Mesenchymal stem cell (in vitro differentiated cells and primary cell): Measurements from ENCODE around the gene ARHGAP15.

Experiments
- DNase-seq: peaks from one replicate; pipeline ENCODE4 v3.0.0-alpha.2; 2013
- H2AFZ ChIP-seq: one replicate; pipeline ENCODE4 v1.6.1; 2013; ENCODE audit warnings: low read depth, mild to moderate bottlenecking, control low read depth, inconsistent platforms, low read length, moderate library complexity
- H2AK5ac ChIP-seq: 2 replicates; pipeline ENCODE4 v1.6.1; 2013; ENCODE audit warnings: low read length, moderate library complexity, mild to moderate bottlenecking, inconsistent platforms; ENCODE audit not compliant: severe bottlenecking
- H2BK120ac ChIP-seq: one replicate; pipeline ENCODE4 v1.6.1; 2013; ENCODE audit warnings: low read depth, mild to moderate bottlenecking, inconsistent platforms, low read length, moderate library complexity
- H2BK12ac ChIP-seq, 2 experiments: one replicate each; pipeline ENCODE4 v1.6.1; 2013; ENCODE audit warnings: inconsistent platforms in 2 of 2, low read length in 2 of 2, mild to moderate bottlenecking in 2 of 2, moderate library complexity in 2 of 2, control low read depth in 1 of 2
- H2BK15ac ChIP-seq: one replicate; pipeline ENCODE4 v1.6.1; 2013; ENCODE audit warnings: mild to moderate bottlenecking, low read depth, inconsistent platforms; ENCODE audit not compliant: poor library complexity, severe bottlenecking
- H2BK5ac ChIP-seq: 2 replicates; pipeline ENCODE4 v1.6.1; 2013; ENCODE audit warnings: low read depth, mild to moderate bottlenecking, low read length, control low read depth, inconsistent platforms; ENCODE audit not compliant: poor library complexity, severe bottlenecking
- H3K14ac ChIP-seq, 2 experiments: one replicate each; pipeline ENCODE4 v1.6.1; 2013; ENCODE audit warnings: inconsistent platforms in 2 of 2, low read length in 2 of 2, control low read depth in 1 of 2, mild to moderate bottlenecking in 1 of 2, moderate library complexity in 1 of 2
- H3K18ac ChIP-seq, 2 experiments: one replicate each; pipeline ENCODE4 v1.6.1; 2013; ENCODE audit warnings: inconsistent platforms in 2 of 2, low read length in 2 of 2, control low read depth in 1 of 2, low read depth in 1 of 2, mild to moderate bottlenecking in 1 of 2
- H3K23ac ChIP-seq, 2 experiments: one replicate each; pipeline ENCODE4 v1.6.1; 2013; ENCODE audit warnings: inconsistent platforms in 2 of 2, low read length in 2 of 2, mild to moderate bottlenecking in 2 of 2, moderate library complexity in 2 of 2, control low read depth in 1 of 2
- H3K27ac ChIP-seq: 2 replicates; pipeline ENCODE4 v1.5.1; 2013; ENCODE audit warnings: mild to moderate bottlenecking, moderate library complexity, low read length, control low read depth, inconsistent platforms; ENCODE audit not compliant: poor library complexity, severe bottlenecking
- H3K27me3 ChIP-seq, 2 experiments: 2 replicates each; pipeline versions ENCODE4 v1.6.1 to v1.7.0; 2013; ENCODE audit warnings: low read length in 2 of 2, mild to moderate bottlenecking in 2 of 2, moderate library complexity in 2 of 2, control low read depth in 1 of 2, inconsistent platforms in 1 of 2; ENCODE audit not compliant: control insufficient read depth in 1 of 2, insufficient read depth in 1 of 2
- H3K36me3 ChIP-seq, 2 experiments: 2 replicates each; pipeline versions ENCODE4 v1.6.1 to v1.7.0; 2013; ENCODE audit warnings: low read length in 2 of 2, control low read depth in 1 of 2, inconsistent platforms in 1 of 2, low read depth in 1 of 2, mild to moderate bottlenecking in 1 of 2; ENCODE audit not compliant: insufficient read depth in 2 of 2, control insufficient read depth in 1 of 2
- H3K4ac ChIP-seq, 2 experiments: one replicate each; pipeline ENCODE4 v1.6.1; 2013; ENCODE audit warnings: inconsistent platforms in 2 of 2, low read length in 2 of 2, mild to moderate bottlenecking in 2 of 2, moderate library complexity in 2 of 2, control low read depth in 1 of 2, low read depth in 1 of 2
- H3K4me1 ChIP-seq: 2 replicates; pipeline ENCODE4 v1.6.1; 2013; ENCODE audit warnings: low read depth, low read length, control low read depth; ENCODE audit not compliant: control insufficient read depth, insufficient read depth
- H3K4me2 ChIP-seq: 2 replicates; pipeline ENCODE4 v1.6.1; 2013; ENCODE audit warnings: low read length, mild to moderate bottlenecking, inconsistent platforms; ENCODE audit not compliant: poor library complexity, severe bottlenecking
- H3K4me3 ChIP-seq, 2 experiments: 2 replicates each; pipeline versions ENCODE4 v1.5.1 to v1.7.0; 2013; ENCODE audit warnings: low read length in 2 of 2, mild to moderate bottlenecking in 2 of 2, control low read depth in 1 of 2, low read depth in 1 of 2; ENCODE audit not compliant: insufficient read depth in 1 of 2
- H3K79me1 ChIP-seq: replicated peaks from 2 replicates; pipeline ENCODE4 v1.6.1; 2013; ENCODE audit warnings: mild to moderate bottlenecking, control low read depth, low read length, inconsistent platforms; ENCODE audit not compliant: poor library complexity, severe bottlenecking
- H3K9ac ChIP-seq: 2 replicates; pipeline ENCODE4 v1.7.0; 2013; ENCODE audit warnings: mild to moderate bottlenecking, low read length, moderate library complexity
- H3K9me3 ChIP-seq: 2 replicates; pipeline ENCODE4 v1.7.0; 2013; ENCODE audit warnings: mild to moderate bottlenecking, low read length; ENCODE audit not compliant: control insufficient read depth
- H4K8ac ChIP-seq: one replicate; pipeline ENCODE4 v1.6.1; 2013; ENCODE audit warnings: inconsistent platforms, mild to moderate bottlenecking, low read length, moderate library complexity
- H4K91ac ChIP-seq: one replicate; pipeline ENCODE4 v1.6.1; 2013; ENCODE audit warnings: mild to moderate bottlenecking, low read length, inconsistent platforms
- WGBS: methylation state at CpG from one replicate; pipeline ENCODE4 v1.1.7; 2013; ENCODE audit warnings: mixed read lengths; 5-methylcytosine and 5-hydroxymethylcytosine counted together

Gene ARHGAP15

DNA sequence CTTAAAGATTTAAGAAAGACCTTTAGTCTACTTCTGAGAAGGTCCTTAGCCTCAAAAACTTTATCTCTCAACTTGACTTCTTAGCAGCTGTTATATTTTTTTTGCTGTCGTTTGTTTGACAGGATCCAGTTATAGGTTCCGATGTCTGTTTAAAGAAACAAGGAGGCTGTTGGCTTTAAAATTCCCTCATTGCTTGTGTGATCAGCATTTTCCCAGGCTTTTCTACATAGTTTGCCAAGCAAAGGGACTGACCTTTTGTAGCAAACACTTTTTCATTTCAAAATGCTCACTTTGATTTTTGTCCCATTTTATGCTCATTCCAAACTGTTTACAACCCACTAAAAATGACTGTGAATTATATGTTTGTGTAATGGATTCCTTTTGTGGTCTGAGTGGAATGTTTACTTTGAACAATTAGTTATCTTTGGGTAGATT is 394.9 kb downstream of the ARHGAP15 start:
- H3K4me2 ChIP-seq = no peak overlapping the region
- H2BK120ac ChIP-seq = no peak overlapping the region
- WGBS = 0% methylated on average over 2 of the region's 2 CpGs
- no peak overlapping the region for H3K14ac ChIP-seq
- H3K9me3 ChIP-seq = no peaks in the 10 kb centered on the region
- no peak overlapping the region for H3K4me3 ChIP-seq
- no peak overlapping the region for H2BK15ac ChIP-seq
- H4K91ac ChIP-seq = no peak overlapping the region
- no peak overlapping the region for H3K27ac ChIP-seq
- peak overlapping the region; percentile 42 for H3K9ac ChIP-seq
- no peaks in the 10 kb centered on the region for H3K36me3 ChIP-seq
- no peak overlapping the region for H3K4ac ChIP-seq
- no peak overlapping the region for H2AK5ac ChIP-seq
- H4K8ac ChIP-seq = no peak overlapping the region
- peak; percentile 80 for DNase-seq
- no peaks in the 10 kb centered on the region for H3K27me3 ChIP-seq
- H3K18ac ChIP-seq = no peak overlapping the region
- no peak overlapping the region for H2BK5ac ChIP-seq
- H3K4me1 ChIP-seq = peaks cover 2% of the 10 kb centered on the region
- H3K79me1 ChIP-seq = no peaks in the 10 kb centered on the region
- no peak overlapping the region for H3K23ac ChIP-seq
- H2AFZ ChIP-seq = no peak overlapping the region
- no peak overlapping the region for H2BK12ac ChIP-seq

DNA sequence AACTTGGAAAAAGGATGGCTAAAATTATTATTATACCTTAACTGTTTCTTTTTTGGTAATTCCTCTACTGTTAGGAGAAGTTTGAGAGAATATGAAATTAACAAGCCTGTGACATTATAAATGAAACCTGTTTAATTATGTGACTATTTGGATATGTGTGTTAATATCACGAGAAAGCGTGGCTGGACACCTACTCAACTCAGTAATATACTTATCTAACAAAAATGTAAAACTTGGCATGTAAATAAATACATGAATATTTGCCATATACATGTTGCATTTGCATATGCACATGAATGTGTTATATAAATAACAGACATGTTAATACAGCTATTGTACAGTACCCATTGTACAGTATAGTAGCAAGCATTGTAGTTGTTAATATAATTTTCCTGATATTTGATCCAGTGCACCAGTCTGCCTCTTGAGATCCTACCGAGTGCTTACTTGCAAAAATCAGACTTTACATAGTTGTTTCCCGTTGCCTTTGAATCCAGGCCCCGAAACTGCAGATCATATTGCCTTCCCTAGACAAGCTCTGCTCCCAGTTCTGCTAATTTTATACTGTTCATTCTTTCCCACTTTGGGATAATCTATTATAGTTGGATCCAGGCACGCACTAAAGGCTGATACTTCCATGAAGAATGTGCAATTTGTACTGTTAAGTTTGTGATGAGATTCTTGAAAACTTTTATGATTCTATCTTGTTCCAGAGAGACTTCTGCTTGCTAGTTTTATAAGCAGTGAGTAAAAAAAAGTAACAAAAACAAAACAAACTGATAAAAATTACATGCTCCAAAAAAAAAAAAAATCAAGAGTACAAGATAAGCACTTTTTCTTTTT is 395.6 kb downstream of the ARHGAP15 start:
- H4K91ac ChIP-seq = no peak overlapping the region
- H3K18ac ChIP-seq = peak overlapping the region in 1 of 2 experiments; percentile 33
- H3K4me2 ChIP-seq = no peak overlapping the region
- WGBS = 23% methylated on average over 3 of the region's 6 CpGs
- no peaks in the 10 kb centered on the region for H3K36me3 ChIP-seq
- H3K4me1 ChIP-seq = peaks cover 2% of the 10 kb centered on the region
- no peak overlapping the region for H3K14ac ChIP-seq
- H3K9ac ChIP-seq = peak overlapping the region; percentile 42
- H3K4ac ChIP-seq = no peak overlapping the region
- H2AFZ ChIP-seq = no peak overlapping the region
- peak; percentile 69 for DNase-seq
- no peaks in the 10 kb centered on the region for H3K79me1 ChIP-seq
- no peak overlapping the region for H2BK120ac ChIP-seq
- no peak overlapping the region for H2BK15ac ChIP-seq
- H3K9me3 ChIP-seq = no peaks in the 10 kb centered on the region
- peak overlapping the region in 1 of 2 experiments; percentile 7 for H3K4me3 ChIP-seq
- no peak overlapping the region for H2BK5ac ChIP-seq
- no peak overlapping the region for H3K27ac ChIP-seq
- H4K8ac ChIP-seq = no peak overlapping the region
- H2BK12ac ChIP-seq = peak overlapping the region in 1 of 2 experiments; percentile 54
- H2AK5ac ChIP-seq = no peak overlapping the region
- H3K23ac ChIP-seq = no peak overlapping the region
- no peaks in the 10 kb centered on the region for H3K27me3 ChIP-seq

DNA sequence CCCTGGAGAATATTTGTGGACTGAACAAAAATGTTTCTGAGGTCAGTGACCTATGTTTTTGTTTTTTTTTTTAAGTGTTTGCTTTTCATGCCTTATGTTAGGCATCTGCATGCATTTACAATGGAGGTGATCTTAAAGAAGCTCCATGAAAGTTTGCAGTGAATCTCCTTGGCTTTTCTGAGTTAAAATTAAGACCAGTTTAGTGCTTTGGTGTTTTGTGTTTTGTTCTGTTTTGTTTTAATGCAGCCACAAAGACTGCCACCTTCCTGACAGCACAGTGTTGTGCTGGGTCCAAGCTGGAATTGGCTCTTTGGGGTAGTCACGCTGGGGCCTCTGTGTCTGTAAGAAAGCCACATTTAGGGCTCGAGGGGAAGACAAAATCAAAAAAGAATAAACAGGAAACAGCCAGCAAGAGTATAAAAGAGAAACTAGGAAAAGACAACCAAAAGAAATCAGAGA is 396.2 kb downstream of the ARHGAP15 start:
- H3K14ac ChIP-seq = no peak overlapping the region
- no peak overlapping the region for H3K4me3 ChIP-seq
- no peak overlapping the region for H3K27ac ChIP-seq
- H3K9me3 ChIP-seq = no peaks in the 10 kb centered on the region
- H4K91ac ChIP-seq = peak overlapping the region; percentile 46
- H2BK5ac ChIP-seq = peak overlapping the region; percentile 51
- H3K18ac ChIP-seq = peak overlapping the region; percentile 73 to 77
- no peaks in the 10 kb centered on the region for H3K79me1 ChIP-seq
- H3K9ac ChIP-seq = peak overlapping the region; percentile 42
- H2BK120ac ChIP-seq = peak overlapping the region; percentile 90
- H3K4me2 ChIP-seq = no peak overlapping the region
- H2BK12ac ChIP-seq = peak overlapping the region; percentile 86 to 91
- no peaks in the 10 kb centered on the region for H3K27me3 ChIP-seq
- H3K23ac ChIP-seq = no peak overlapping the region
- 0% methylated on average over 1 of the region's 2 CpGs for WGBS
- DNase-seq = peak; percentile 53
- H3K4ac ChIP-seq = peak overlapping the region in 1 of 2 experiments; percentile 49
- H2AK5ac ChIP-seq = no peak overlapping the region
- peaks cover 2% of the 10 kb centered on the region for H3K4me1 ChIP-seq
- H2BK15ac ChIP-seq = no peak overlapping the region
- H4K8ac ChIP-seq = peak overlapping the region; percentile 91
- H2AFZ ChIP-seq = no peak overlapping the region
- no peaks in the 10 kb centered on the region for H3K36me3 ChIP-seq

DNA sequence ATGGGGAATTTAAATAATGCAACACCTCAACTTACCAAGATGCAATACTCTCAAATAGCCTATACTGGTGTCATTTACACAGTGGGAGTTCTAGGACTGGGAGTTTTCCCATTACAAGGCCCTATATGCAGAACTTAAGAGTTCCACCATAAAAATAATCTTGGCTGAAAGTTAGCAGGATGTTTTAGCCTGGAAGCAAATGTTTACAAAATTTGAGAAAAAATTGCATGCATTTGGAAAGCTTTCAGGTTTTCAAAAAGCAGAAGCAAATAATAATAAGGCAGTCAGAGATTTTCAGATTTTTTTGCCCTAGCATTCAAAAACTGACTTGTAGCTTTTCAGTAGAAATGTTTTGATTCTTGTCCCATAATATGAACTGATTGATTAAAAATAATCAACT is 397.3 kb downstream of the ARHGAP15 start:
- H3K79me1 ChIP-seq = no peaks in the 10 kb centered on the region
- H3K4me1 ChIP-seq = peaks cover 2% of the 10 kb centered on the region
- H3K4me3 ChIP-seq = no peak overlapping the region
- no peak overlapping the region for H2BK120ac ChIP-seq
- no peak overlapping the region for H4K8ac ChIP-seq
- no peaks in the 10 kb centered on the region for H3K36me3 ChIP-seq
- H3K4ac ChIP-seq = no peak overlapping the region
- H2BK12ac ChIP-seq = no peak overlapping the region
- H4K91ac ChIP-seq = no peak overlapping the region
- H3K9ac ChIP-seq = no peak overlapping the region
- DNase-seq = no peak
- H3K4me2 ChIP-seq = no peak overlapping the region
- H3K27ac ChIP-seq = no peak overlapping the region
- H2AK5ac ChIP-seq = no peak overlapping the region
- H3K27me3 ChIP-seq = no peaks in the 10 kb centered on the region
- H2BK15ac ChIP-seq = no peak overlapping the region
- no peak overlapping the region for H3K18ac ChIP-seq
- H3K14ac ChIP-seq = no peak overlapping the region
- H3K9me3 ChIP-seq = no peaks in the 10 kb centered on the region
- H3K23ac ChIP-seq = no peak overlapping the region
- no peak overlapping the region for H2BK5ac ChIP-seq
- no peak overlapping the region for H2AFZ ChIP-seq
